H9 (cell line): ENCODE measurements around the gene LMO1. TPM values are rescaled to one million over a fixed set of nuclear protein-coding genes. Genes with fewer than 3 reads are reported as not detected.

Source experiments
- DNase-seq: peaks from one replicate; pipeline ENCODE4 v3.0.0-alpha.2; 2017
- H2AFZ ChIP-seq: one replicate; pipeline ENCODE4 v1.6.1; 2013; ENCODE audit warnings: mild to moderate bottlenecking, low read length, control low read depth, moderate library complexity
- H2AK5ac ChIP-seq: 2 replicates; pipeline ENCODE4 v1.6.1; 2013; ENCODE audit warnings: low read length, control low read depth, mixed read lengths; ENCODE audit not compliant: insufficient read length
- H2BK120ac ChIP-seq: one replicate; pipeline ENCODE4 v1.6.1; 2013; ENCODE audit warnings: low read depth, mild to moderate bottlenecking, low read length, control low read depth, inconsistent platforms; ENCODE audit not compliant: poor library complexity, severe bottlenecking
- H2BK12ac ChIP-seq: 2 replicates; pipeline ENCODE4 v1.6.1; 2013; ENCODE audit warnings: low read length, control low read depth, mixed read lengths, low read depth; ENCODE audit not compliant: insufficient read length
- H2BK15ac ChIP-seq: 2 replicates; pipeline ENCODE4 v1.6.1; 2013; ENCODE audit warnings: low read depth, low read length, control low read depth
- H2BK20ac ChIP-seq: one replicate; pipeline ENCODE4 v1.6.1; 2013; ENCODE audit warnings: low read depth, mild to moderate bottlenecking, low read length, control low read depth, inconsistent platforms; ENCODE audit not compliant: poor library complexity, severe bottlenecking
- H2BK5ac ChIP-seq: 2 replicates; pipeline ENCODE4 v1.6.1; 2013; ENCODE audit warnings: low read length, control low read depth, mixed read lengths; ENCODE audit not compliant: insufficient read length
- H3K14ac ChIP-seq: 2 replicates; pipeline ENCODE4 v1.6.1; 2013; ENCODE audit warnings: low read length, control low read depth; ENCODE audit not compliant: insufficient read depth
- H3K18ac ChIP-seq: 2 replicates; pipeline ENCODE4 v1.6.1; 2013; ENCODE audit warnings: low read depth, mild to moderate bottlenecking, mixed read lengths, low read length, control low read depth; ENCODE audit not compliant: insufficient read length
- H3K23ac ChIP-seq: 2 replicates; pipeline ENCODE4 v1.6.1; 2013; ENCODE audit warnings: low read length, control low read depth, mixed read lengths, low read depth; ENCODE audit not compliant: insufficient read length
- H3K23me2 ChIP-seq: 2 replicates; pipeline ENCODE4 v1.6.1; 2013; ENCODE audit warnings: low read depth, mild to moderate bottlenecking, mixed read lengths, low read length, control low read depth; ENCODE audit not compliant: insufficient read length, poor library complexity, severe bottlenecking
- H3K27ac ChIP-seq: 2 replicates; pipeline ENCODE4 v1.5.1; 2013; ENCODE audit warnings: low read length, control low read depth, mixed read lengths, low read depth; ENCODE audit not compliant: insufficient read length
- H3K27me3 ChIP-seq: 2 replicates; pipeline ENCODE4 v1.6.1; 2013; ENCODE audit warnings: low read length, control low read depth, inconsistent platforms; ENCODE audit not compliant: insufficient read depth
- H3K4ac ChIP-seq: 2 replicates; pipeline ENCODE4 v1.6.1; 2013; ENCODE audit warnings: low read depth, mild to moderate bottlenecking, control low read depth, inconsistent platforms, low read length, moderate library complexity
- H3K4me1 ChIP-seq: 2 replicates; pipeline ENCODE4 v1.6.1; 2013; ENCODE audit warnings: low read length, control low read depth, inconsistent platforms; ENCODE audit not compliant: insufficient read depth
- H3K4me2 ChIP-seq: 2 replicates; pipeline ENCODE4 v1.6.1; 2013; ENCODE audit warnings: low read length, control low read depth, mixed read lengths; ENCODE audit not compliant: insufficient read length, insufficient read depth
- H3K56ac ChIP-seq: 2 replicates; pipeline ENCODE4 v1.6.1; 2013; ENCODE audit warnings: low read depth, mild to moderate bottlenecking, mixed read lengths, low read length, control low read depth; ENCODE audit not compliant: insufficient read length
- H3K79me1 ChIP-seq: 2 replicates; pipeline ENCODE4 v1.6.1; 2013; ENCODE audit warnings: low read depth, mild to moderate bottlenecking, moderate library complexity, low read length, control low read depth, inconsistent platforms; ENCODE audit not compliant: insufficient read depth, poor library complexity, severe bottlenecking
- H3K79me2 ChIP-seq: 2 replicates; pipeline ENCODE4 v1.6.1; 2013; ENCODE audit warnings: low read length, control low read depth, inconsistent platforms; ENCODE audit not compliant: insufficient read depth
- H3K9ac ChIP-seq: 2 replicates; pipeline ENCODE4 v1.6.1; 2013; ENCODE audit warnings: low read length, control low read depth, mixed read lengths; ENCODE audit not compliant: insufficient read length; ENCODE audit errors: extremely low read depth
- H3K9me3 ChIP-seq: one replicate; pipeline ENCODE4 v1.6.1; 2013; ENCODE audit warnings: low read depth, low read length, inconsistent platforms; ENCODE audit not compliant: control insufficient read depth
- H3T11ph ChIP-seq: one replicate; pipeline ENCODE4 v1.6.1; 2013; ENCODE audit warnings: mild to moderate bottlenecking, low read length, control low read depth, inconsistent platforms
- H4K20me1 ChIP-seq: one replicate; pipeline ENCODE4 v1.6.1; 2013; ENCODE audit not compliant: control insufficient read depth, insufficient read length, insufficient read depth
- H4K5ac ChIP-seq: 2 replicates; pipeline ENCODE4 v1.6.1; 2013; ENCODE audit warnings: low read depth, mild to moderate bottlenecking, mixed read lengths, low read length, control low read depth; ENCODE audit not compliant: insufficient read length
- H4K8ac ChIP-seq: replicated peaks from 2 replicates; pipeline ENCODE4 v1.6.1; 2013; ENCODE audit warnings: low read length, control low read depth, mixed read lengths, low read depth; ENCODE audit not compliant: insufficient read length
- H4K91ac ChIP-seq: 2 replicates; pipeline ENCODE4 v1.6.1; 2013; ENCODE audit warnings: low read depth, mild to moderate bottlenecking, moderate library complexity, mixed read lengths, low read length, control low read depth; ENCODE audit not compliant: insufficient read length
- H3K27ac Mint-ChIP-seq, 3 experiments: 2 replicates in 2 of 3; 3 replicates in 1 of 3; pipeline ENCODE4 v1.8.0; 2020 to 2021; ENCODE audit warnings: mixed read lengths in 3 of 3, mild to moderate bottlenecking in 1 of 3, moderate library complexity in 1 of 3
- H3K27me3 Mint-ChIP-seq: 2 replicates; pipeline ENCODE4 v1.8.0; 2021; ENCODE audit warnings: low read depth, mild to moderate bottlenecking, moderate library complexity, mixed read lengths
- H3K36me3 Mint-ChIP-seq, 3 experiments: 2 replicates in 2 of 3; 3 replicates in 1 of 3; pipeline ENCODE4 v1.8.0; 2020 to 2021; ENCODE audit warnings: low read depth in 3 of 3, mixed read lengths in 3 of 3; ENCODE audit not compliant: insufficient read depth in 1 of 3
- H3K4me1 Mint-ChIP-seq, 2 experiments: 2 replicates each; pipeline ENCODE4 v1.8.0; 2020; ENCODE audit warnings: mixed read lengths in 2 of 2
- H3K4me3 Mint-ChIP-seq, 2 experiments: 2 replicates in 1 of 2; 3 replicates in 1 of 2; pipeline ENCODE4 v1.8.0; 2020 to 2021; ENCODE audit warnings: mild to moderate bottlenecking in 2 of 2, mixed read lengths in 2 of 2, moderate library complexity in 1 of 2
- H3K9me3 Mint-ChIP-seq, 2 experiments: 2 replicates in 1 of 2; 3 replicates in 1 of 2; pipeline ENCODE4 v1.8.0; 2020; ENCODE audit warnings: mild to moderate bottlenecking in 2 of 2, mixed read lengths in 2 of 2, moderate library complexity in 1 of 2
- WGBS: extraction: QIAGEN DNeasy Blood & Tissue Kit; methylation state at CpG from one replicate; pipeline ENCODE4 v1.1.7; 2013; ENCODE audit warnings: missing lambda C conversion rate, low lambda C conversion rate, mixed read lengths; ENCODE audit not compliant: insufficient read length; ENCODE audit errors: extremely low coverage; 5-methylcytosine and 5-hydroxymethylcytosine counted together
- total RNA-seq: library from RNA; stranded (reverse); gene quantifications from 2 replicates; pipeline ENCODE4 v1.2.1, GENCODE V29; 2021
- TF ChIP-seq, protein P1 (sequence below): fragments of 200-600 bp; sonication (generic); conservative IDR thresholded peaks from 3 replicates; pipeline ENCODE4 v1.8.0; 2021; ENCODE audit warnings: antibody characterized with exemption, mild to moderate bottlenecking

LMO1 gene
- total RNA-seq, 1 experiment from 2014 or later: 0.50 TPM

DNA sequence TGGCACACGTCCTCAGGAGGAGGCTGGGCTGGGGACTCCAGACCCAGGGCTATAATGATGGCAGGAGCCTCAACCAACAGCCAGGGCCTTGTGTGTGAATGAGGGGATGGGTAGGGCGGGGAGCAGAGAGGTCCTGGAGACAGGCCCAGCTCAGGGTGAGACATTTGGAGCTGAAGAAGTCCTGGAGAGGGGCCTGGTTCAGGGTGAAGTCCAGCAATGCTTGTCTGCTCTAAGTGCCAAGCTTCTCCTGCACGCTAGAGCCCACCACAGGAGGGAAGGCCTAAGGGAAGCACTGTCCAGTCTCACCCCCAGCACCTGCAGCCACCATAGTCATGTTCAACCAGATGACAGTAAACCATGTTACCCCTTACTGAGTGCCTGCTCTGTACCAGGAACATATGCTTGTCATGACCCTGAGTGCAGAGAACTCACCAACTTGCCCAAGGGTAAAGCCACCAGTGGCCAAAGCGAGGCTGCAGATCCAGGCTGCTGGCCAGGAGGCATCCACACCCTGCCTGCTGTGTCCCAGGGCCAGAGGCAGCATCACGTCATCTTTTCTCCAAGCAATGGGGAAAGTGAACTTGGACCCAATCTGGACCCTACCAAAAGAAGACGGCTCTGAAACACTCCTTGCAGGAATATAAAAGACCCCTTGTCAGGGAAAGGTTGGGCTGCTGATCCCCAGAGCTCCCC is 24.0 kb downstream of the LMO1 start:
- H2BK5ac ChIP-seq: no peak overlapping the region
- H2BK20ac ChIP-seq: no peak overlapping the region
- no peak overlapping the region for H3K56ac ChIP-seq
- no peak overlapping the region for H3K9ac ChIP-seq
- peaks cover 3% of the 10 kb centered on the region; the same call in 1 of the 2 replicates for H3K4me1 ChIP-seq
- H3K4ac ChIP-seq: no peak overlapping the region
- no peaks in the 10 kb centered on the region for H3K23me2 ChIP-seq
- no peaks in the 10 kb centered on the region for H3K9me3 ChIP-seq
- Mint-ChIP-seq H3K27me3 (peaks cover 2% of the 10 kb centered on the region), H3K4me1 (peaks cover 42 to 47% of the 10 kb centered on the region in 2 experiments), H3K9me3 (peaks cover 6 to 9% of the 10 kb centered on the region in 2 experiments; a peak in 4 of 5 replicates), H3K27ac (no peak overlapping the region), H3K4me3 (no peak overlapping the region), H3K36me3 (peaks cover 0 to 13% (median 3%) of the 10 kb centered on the region in 3 experiments; a peak in 3 of 7 replicates)
- no peak overlapping the region for H2BK12ac ChIP-seq
- H3K27me3 ChIP-seq: no peaks in the 10 kb centered on the region; the same call in 1 of the 2 replicates
- H2BK15ac ChIP-seq: no peak overlapping the region
- H2BK120ac ChIP-seq: no peak overlapping the region
- H3T11ph ChIP-seq: no peak overlapping the region
- TF ChIP-seq, protein P1, sequence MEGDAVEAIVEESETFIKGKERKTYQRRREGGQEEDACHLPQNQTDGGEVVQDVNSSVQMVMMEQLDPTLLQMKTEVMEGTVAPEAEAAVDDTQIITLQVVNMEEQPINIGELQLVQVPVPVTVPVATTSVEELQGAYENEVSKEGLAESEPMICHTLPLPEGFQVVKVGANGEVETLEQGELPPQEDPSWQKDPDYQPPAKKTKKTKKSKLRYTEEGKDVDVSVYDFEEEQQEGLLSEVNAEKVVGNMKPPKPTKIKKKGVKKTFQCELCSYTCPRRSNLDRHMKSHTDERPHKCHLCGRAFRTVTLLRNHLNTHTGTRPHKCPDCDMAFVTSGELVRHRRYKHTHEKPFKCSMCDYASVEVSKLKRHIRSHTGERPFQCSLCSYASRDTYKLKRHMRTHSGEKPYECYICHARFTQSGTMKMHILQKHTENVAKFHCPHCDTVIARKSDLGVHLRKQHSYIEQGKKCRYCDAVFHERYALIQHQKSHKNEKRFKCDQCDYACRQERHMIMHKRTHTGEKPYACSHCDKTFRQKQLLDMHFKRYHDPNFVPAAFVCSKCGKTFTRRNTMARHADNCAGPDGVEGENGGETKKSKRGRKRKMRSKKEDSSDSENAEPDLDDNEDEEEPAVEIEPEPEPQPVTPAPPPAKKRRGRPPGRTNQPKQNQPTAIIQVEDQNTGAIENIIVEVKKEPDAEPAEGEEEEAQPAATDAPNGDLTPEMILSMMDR: no peak
- no peaks in the 10 kb centered on the region for H4K20me1 ChIP-seq
- no peaks in the 10 kb centered on the region for H3K79me2 ChIP-seq
- no peak overlapping the region for H3K23ac ChIP-seq
- H3K4me2 ChIP-seq: no peak overlapping the region
- no peak overlapping the region for H4K91ac ChIP-seq
- no peak for DNase-seq
- no peaks in the 10 kb centered on the region for H3K79me1 ChIP-seq
- no peak overlapping the region for H4K5ac ChIP-seq
- no peak overlapping the region for H2AFZ ChIP-seq
- no peak overlapping the region for H2AK5ac ChIP-seq
- no peak overlapping the region for H4K8ac ChIP-seq
- WGBS: no CpG with 5 or more reads among the region's 6 CpGs
- H3K27ac ChIP-seq: no peak overlapping the region
- H3K14ac ChIP-seq: no peak overlapping the region
- H3K18ac ChIP-seq: no peak overlapping the region
